Measurements from ENCODE around the gene XIRP1.

DNA sequence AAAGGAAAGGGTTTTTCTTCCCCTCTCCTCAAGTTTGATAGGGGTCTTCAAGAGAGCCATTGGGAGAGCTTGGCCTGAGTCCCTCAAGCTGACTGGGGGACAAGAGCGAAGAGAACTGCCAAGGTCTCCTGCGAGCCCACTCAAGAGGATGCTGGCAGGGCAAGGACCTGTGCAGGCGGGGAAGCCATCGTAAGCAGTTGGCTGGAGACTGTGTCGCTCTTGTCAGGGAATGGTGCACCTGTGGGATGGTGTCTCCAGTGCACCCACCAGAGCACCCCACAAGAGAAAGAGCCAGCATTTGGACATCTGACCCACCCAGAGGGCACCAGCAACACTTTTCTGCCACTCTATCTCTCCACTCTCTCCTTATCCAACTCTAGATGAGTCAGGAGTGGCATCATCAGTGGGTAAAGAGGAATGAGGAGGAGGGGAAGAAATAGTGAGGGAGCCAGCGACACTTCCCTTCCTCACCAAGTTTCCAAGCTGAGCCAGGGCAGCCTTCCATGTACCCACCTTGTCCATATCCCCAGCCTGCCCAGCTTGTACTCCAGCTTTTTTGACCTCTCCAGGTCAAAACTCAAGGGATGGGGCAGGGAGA is 13.6 kb upstream of the XIRP1 start:
- TF ChIP-seq, protein P1, sequence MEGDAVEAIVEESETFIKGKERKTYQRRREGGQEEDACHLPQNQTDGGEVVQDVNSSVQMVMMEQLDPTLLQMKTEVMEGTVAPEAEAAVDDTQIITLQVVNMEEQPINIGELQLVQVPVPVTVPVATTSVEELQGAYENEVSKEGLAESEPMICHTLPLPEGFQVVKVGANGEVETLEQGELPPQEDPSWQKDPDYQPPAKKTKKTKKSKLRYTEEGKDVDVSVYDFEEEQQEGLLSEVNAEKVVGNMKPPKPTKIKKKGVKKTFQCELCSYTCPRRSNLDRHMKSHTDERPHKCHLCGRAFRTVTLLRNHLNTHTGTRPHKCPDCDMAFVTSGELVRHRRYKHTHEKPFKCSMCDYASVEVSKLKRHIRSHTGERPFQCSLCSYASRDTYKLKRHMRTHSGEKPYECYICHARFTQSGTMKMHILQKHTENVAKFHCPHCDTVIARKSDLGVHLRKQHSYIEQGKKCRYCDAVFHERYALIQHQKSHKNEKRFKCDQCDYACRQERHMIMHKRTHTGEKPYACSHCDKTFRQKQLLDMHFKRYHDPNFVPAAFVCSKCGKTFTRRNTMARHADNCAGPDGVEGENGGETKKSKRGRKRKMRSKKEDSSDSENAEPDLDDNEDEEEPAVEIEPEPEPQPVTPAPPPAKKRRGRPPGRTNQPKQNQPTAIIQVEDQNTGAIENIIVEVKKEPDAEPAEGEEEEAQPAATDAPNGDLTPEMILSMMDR (IDR thresholded peaks at IDR 0.05) = no peak
- TF ChIP-seq POLR2A (IDR thresholded peaks at IDR 0.05) = no peak
